Trophoblast cell (in vitro differentiated cells and primary cell): ENCODE measurements around the gene TNFSF13.

Experiments
- DNase-seq, 2 donors: peaks; one replicate each; pipeline ENCODE4 v3.0.0-alpha.2; 2016
- H2AFZ ChIP-seq: 2 replicates; pipeline ENCODE4 v1.6.1; 2013; ENCODE audit warnings: low read length, moderate library complexity, mild to moderate bottlenecking; ENCODE audit not compliant: insufficient read depth, poor library complexity
- H2AK5ac ChIP-seq: 2 replicates; pipeline ENCODE4 v1.6.1; 2013; ENCODE audit warnings: mild to moderate bottlenecking, low read length
- H2BK120ac ChIP-seq: 2 replicates; pipeline ENCODE4 v1.6.1; 2013; ENCODE audit warnings: low read length, mild to moderate bottlenecking, moderate library complexity; ENCODE audit not compliant: insufficient read depth, poor library complexity
- H2BK12ac ChIP-seq: 2 replicates; pipeline ENCODE4 v1.6.1; 2013; ENCODE audit warnings: mild to moderate bottlenecking, low read length, moderate library complexity
- H2BK5ac ChIP-seq: 2 replicates; pipeline ENCODE4 v1.6.1; 2013; ENCODE audit warnings: low read length, low read depth, moderate library complexity, mild to moderate bottlenecking; ENCODE audit not compliant: poor library complexity
- H3K14ac ChIP-seq: 2 replicates; pipeline ENCODE4 v1.6.1; 2013; ENCODE audit warnings: mild to moderate bottlenecking, low read length
- H3K18ac ChIP-seq: 2 replicates; pipeline ENCODE4 v1.6.1; 2013; ENCODE audit warnings: mild to moderate bottlenecking, low read length
- H3K23ac ChIP-seq: 2 replicates; pipeline ENCODE4 v1.6.1; 2013; ENCODE audit warnings: low read length
- H3K27ac ChIP-seq: 2 replicates; pipeline ENCODE4 v1.5.1; 2013; ENCODE audit warnings: low read depth, mild to moderate bottlenecking, inconsistent platforms, low read length, moderate library complexity
- H3K27me3 ChIP-seq: 2 replicates; pipeline ENCODE4 v1.6.1; 2013; ENCODE audit warnings: inconsistent platforms, mild to moderate bottlenecking, low read length, moderate library complexity; ENCODE audit not compliant: insufficient read depth
- H3K36me3 ChIP-seq, 2 experiments: 1 replicate in 1 of 2; 2 replicates in 1 of 2; pipeline ENCODE4 v1.6.1; 2013; ENCODE audit warnings: low read length in 2 of 2, mild to moderate bottlenecking in 2 of 2, moderate library complexity in 1 of 2; ENCODE audit not compliant: insufficient read depth in 2 of 2, control insufficient read depth in 1 of 2
- H3K4ac ChIP-seq: 2 replicates; pipeline ENCODE4 v1.6.1; 2013; ENCODE audit warnings: low read depth, mild to moderate bottlenecking, low read length, moderate library complexity
- H3K4me1 ChIP-seq, 2 experiments: 1 replicate in 1 of 2; 2 replicates in 1 of 2; pipeline ENCODE4 v1.6.1; 2013; ENCODE audit warnings: low read length in 2 of 2, mild to moderate bottlenecking in 2 of 2, moderate library complexity in 1 of 2; ENCODE audit not compliant: insufficient read depth in 2 of 2, control insufficient read depth in 1 of 2
- H3K4me2 ChIP-seq: 2 replicates; pipeline ENCODE4 v1.6.1; 2013; ENCODE audit warnings: inconsistent platforms, mild to moderate bottlenecking, low read length, moderate library complexity
- H3K4me3 ChIP-seq: 2 replicates; pipeline ENCODE4 v1.5.1; 2013; ENCODE audit warnings: mild to moderate bottlenecking, low read depth, low read length, inconsistent platforms
- H3K79me1 ChIP-seq: one replicate; pipeline ENCODE4 v1.6.1; 2013; ENCODE audit warnings: low read length
- H3K79me2 ChIP-seq: 2 replicates; pipeline ENCODE4 v1.6.1; 2013; ENCODE audit warnings: low read length, mild to moderate bottlenecking; ENCODE audit not compliant: control insufficient read depth, insufficient read depth, poor library complexity
- H3K9ac ChIP-seq: 2 replicates; pipeline ENCODE4 v1.6.1; 2013; ENCODE audit warnings: mild to moderate bottlenecking, low read length
- H3K9me3 ChIP-seq: 2 replicates; pipeline ENCODE4 v1.6.1; 2013; ENCODE audit warnings: low read depth, mild to moderate bottlenecking, control low read depth, inconsistent platforms, low read length; ENCODE audit not compliant: insufficient read depth
- H4K12ac ChIP-seq: 2 replicates; pipeline ENCODE4 v1.6.1; 2013; ENCODE audit warnings: low read depth, mild to moderate bottlenecking, low read length, moderate library complexity
- H4K8ac ChIP-seq: 2 replicates; pipeline ENCODE4 v1.6.1; 2013; ENCODE audit warnings: low read depth, mild to moderate bottlenecking, low read length, moderate library complexity
- H4K91ac ChIP-seq: one replicate; pipeline ENCODE4 v1.6.1; 2013; ENCODE audit warnings: low read depth, mild to moderate bottlenecking, low read length, moderate library complexity
- WGBS: extraction: QIAGEN DNeasy Blood & Tissue Kit; methylation state at CpG from one replicate; pipeline ENCODE4 v1.1.7; 2013; ENCODE audit warnings: missing lambda C conversion rate; ENCODE audit not compliant: insufficient read length, insufficient coverage; ENCODE audit errors: extremely low coverage; 5-methylcytosine and 5-hydroxymethylcytosine counted together

TNFSF13 gene

DNA sequence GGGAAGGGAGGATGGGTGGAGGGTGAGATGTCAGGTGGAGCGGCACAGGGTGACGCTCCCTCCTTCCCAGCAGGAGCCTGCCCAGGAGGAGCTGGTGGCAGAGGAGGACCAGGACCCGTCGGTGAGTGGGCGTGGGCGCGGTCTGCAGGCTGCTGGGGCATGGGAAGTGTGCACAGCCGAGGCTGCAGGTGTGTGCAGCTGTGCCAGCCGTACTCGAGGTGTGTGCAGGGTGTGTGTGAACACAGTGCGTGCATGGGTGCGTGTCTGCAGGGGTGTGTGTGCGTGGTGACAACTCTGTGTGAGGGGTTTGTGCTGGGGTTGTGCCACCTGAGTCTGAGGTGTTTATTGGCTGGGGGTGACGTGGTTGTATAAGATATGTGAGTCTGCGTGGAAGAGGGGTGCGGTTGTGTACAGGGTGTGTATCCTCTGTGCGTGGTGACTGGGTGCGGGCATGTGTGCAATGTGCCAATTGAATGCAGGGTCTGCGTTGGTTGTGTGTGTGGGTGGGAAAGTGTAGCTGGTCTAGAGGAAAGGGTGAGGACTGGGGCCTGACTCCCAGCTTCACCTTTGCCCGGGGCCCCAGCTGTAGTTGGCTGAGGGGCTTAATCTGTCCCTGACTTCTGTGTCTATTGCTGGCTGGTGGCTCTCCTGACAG is 9.0 kb upstream of the TNFSF13 start:
- no peak overlapping the region for H3K4me3 ChIP-seq
- no peak overlapping the region for H3K9ac ChIP-seq
- no peaks in the 10 kb centered on the region for H3K9me3 ChIP-seq
- no peak overlapping the region for H3K18ac ChIP-seq
- no CpG with 5 or more reads among the region's 20 CpGs for WGBS
- H3K4me2 ChIP-seq: peak overlapping the region; percentile 99
- peak overlapping the region; percentile 33 for H2AFZ ChIP-seq
- H3K36me3 ChIP-seq: no peaks in the 10 kb centered on the region
- no peaks in the 10 kb centered on the region for H3K79me2 ChIP-seq
- DNase-seq: no peak
- H3K79me1 ChIP-seq: peaks cover 6% of the 10 kb centered on the region
- no peak overlapping the region for H3K23ac ChIP-seq
- H4K91ac ChIP-seq: no peak overlapping the region
- no peaks in the 10 kb centered on the region for H3K27me3 ChIP-seq
- H3K14ac ChIP-seq: no peak overlapping the region
- no peak overlapping the region for H3K4ac ChIP-seq
- H4K12ac ChIP-seq: peak overlapping the region; percentile 56
- no peak overlapping the region for H2BK120ac ChIP-seq
- no peak overlapping the region for H3K27ac ChIP-seq
- H2BK12ac ChIP-seq: no peak overlapping the region
- no peak overlapping the region for H2BK5ac ChIP-seq
- peak overlapping the region; percentile 56 for H4K8ac ChIP-seq
- H2AK5ac ChIP-seq: no peak overlapping the region
- H3K4me1 ChIP-seq: peaks cover 6 to 10% of the 10 kb centered on the region in 2 experiments

DNA sequence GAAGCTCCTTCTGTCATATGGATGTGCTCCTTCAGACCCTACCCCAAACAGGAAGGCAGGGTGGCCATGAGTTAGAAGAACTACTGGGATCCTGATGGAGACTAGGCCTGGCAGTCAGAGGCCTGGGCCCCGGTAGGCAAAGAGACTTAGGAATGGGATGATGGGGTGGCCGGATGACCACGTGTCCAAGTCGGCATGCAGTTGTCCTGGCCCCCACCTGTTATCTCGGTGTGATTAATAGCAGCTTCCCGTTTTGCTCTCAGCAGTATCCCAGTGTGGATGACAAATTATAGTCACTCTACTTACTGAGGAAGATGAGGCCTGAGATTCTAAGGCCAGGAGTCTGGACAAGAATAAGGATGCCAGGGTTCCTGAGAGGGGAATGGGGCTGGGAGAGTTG is 8.2 kb upstream of the TNFSF13 start:
- Histone ChIP-seq H3K79me2 (no peaks in the 10 kb centered on the region), H2BK12ac (no peak overlapping the region), H3K36me3 (no peaks in the 10 kb centered on the region), H2AFZ (no peak overlapping the region), H2BK5ac (no peak overlapping the region), H3K14ac (no peak overlapping the region), H2AK5ac (no peak overlapping the region), H3K27me3 (no peaks in the 10 kb centered on the region), H3K4ac (no peak overlapping the region), H3K4me1 (peaks cover 6 to 10% of the 10 kb centered on the region in 2 experiments), H3K4me3 (no peak overlapping the region), H4K12ac (no peak overlapping the region), H3K23ac (no peak overlapping the region), H3K79me1 (peaks cover 6% of the 10 kb centered on the region), H3K4me2 (no peak overlapping the region), H3K27ac (no peak overlapping the region), H2BK120ac (no peak overlapping the region), H4K8ac (no peak overlapping the region), H4K91ac (no peak overlapping the region), H3K18ac (no peak overlapping the region), H3K9me3 (no peaks in the 10 kb centered on the region), H3K9ac (no peak overlapping the region)
- no CpG with 5 or more reads among the region's 6 CpGs for WGBS
- DNase-seq: no peak

DNA sequence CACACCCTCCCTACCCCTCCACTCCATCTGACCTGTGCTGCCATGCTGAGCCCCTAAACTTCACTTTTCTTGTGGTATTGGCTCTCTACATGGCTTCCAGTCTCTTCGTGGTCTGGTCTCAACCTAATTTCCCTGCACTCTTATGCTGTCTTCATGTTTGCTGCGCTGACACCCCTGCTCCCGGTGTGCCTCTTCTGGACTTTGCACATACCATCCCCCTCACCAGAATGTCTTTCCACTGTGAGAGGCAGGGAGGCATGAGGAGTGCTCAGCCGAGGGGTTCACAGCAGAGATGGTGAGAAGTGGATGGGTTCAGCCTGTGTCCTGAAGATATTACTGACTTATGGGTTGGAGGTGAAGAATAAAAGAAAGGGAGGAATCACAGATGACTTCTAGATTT is 7.2 kb upstream of the TNFSF13 start:
- Histone ChIP-seq H3K79me2 (no peaks in the 10 kb centered on the region), H3K4me1 (peaks cover 6 to 10% of the 10 kb centered on the region in 2 experiments), H3K9ac (no peak overlapping the region), H3K18ac (no peak overlapping the region), H2BK120ac (no peak overlapping the region), H3K27me3 (no peaks in the 10 kb centered on the region), H3K4ac (no peak overlapping the region), H4K12ac (no peak overlapping the region), H3K79me1 (peaks cover 6% of the 10 kb centered on the region), H3K4me3 (peak overlapping the region; percentile 23), H2BK5ac (no peak overlapping the region), H4K8ac (no peak overlapping the region), H3K4me2 (no peak overlapping the region), H3K9me3 (no peaks in the 10 kb centered on the region), H3K27ac (no peak overlapping the region), H2AK5ac (no peak overlapping the region), H2BK12ac (no peak overlapping the region), H3K14ac (no peak overlapping the region), H2AFZ (no peak overlapping the region), H4K91ac (no peak overlapping the region), H3K23ac (no peak overlapping the region), H3K36me3 (no peaks in the 10 kb centered on the region)
- DNase-seq: no peak
- WGBS: no CpG with 5 or more reads among the region's 4 CpGs

DNA sequence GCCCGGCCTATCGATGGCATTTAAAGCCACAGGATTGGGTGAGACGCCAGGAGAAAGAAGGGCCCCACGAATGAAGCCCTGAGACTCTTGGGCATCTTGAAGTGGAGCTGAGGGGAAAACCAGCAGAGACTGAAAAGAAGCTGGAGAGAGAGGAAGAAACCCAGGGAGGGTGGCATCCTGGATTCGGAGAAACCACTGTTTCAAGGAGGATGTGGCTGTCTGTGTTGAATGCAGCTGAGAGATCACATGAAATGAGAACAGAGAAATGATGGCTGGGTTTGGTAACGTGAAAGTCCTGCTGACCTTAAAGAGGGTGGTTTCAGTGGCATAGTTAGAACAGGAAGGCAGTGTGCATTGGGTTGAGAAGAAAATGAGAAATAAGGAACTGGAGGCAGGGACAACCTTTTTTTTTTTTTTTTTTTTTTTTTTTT is 5.9 kb upstream of the TNFSF13 start:
- no peak overlapping the region for H4K12ac ChIP-seq
- H3K36me3 ChIP-seq: no peaks in the 10 kb centered on the region
- H3K4me2 ChIP-seq: no peak overlapping the region
- no peaks in the 10 kb centered on the region for H3K79me2 ChIP-seq
- H3K14ac ChIP-seq: no peak overlapping the region
- no peak overlapping the region for H2BK5ac ChIP-seq
- no peak overlapping the region for H3K18ac ChIP-seq
- H3K4me1 ChIP-seq: peaks cover 6 to 10% of the 10 kb centered on the region in 2 experiments
- no peak overlapping the region for H2AK5ac ChIP-seq
- H3K23ac ChIP-seq: no peak overlapping the region
- no peak overlapping the region for H3K9ac ChIP-seq
- no peak overlapping the region for H2AFZ ChIP-seq
- H2BK12ac ChIP-seq: no peak overlapping the region
- H4K91ac ChIP-seq: no peak overlapping the region
- no peak overlapping the region for H4K8ac ChIP-seq
- H3K4me3 ChIP-seq: no peak overlapping the region
- H3K27me3 ChIP-seq: no peaks in the 10 kb centered on the region
- H3K79me1 ChIP-seq: peaks cover 6% of the 10 kb centered on the region
- WGBS: no CpG with 5 or more reads among the region's 6 CpGs
- H3K27ac ChIP-seq: no peak overlapping the region
- DNase-seq: peak in 1 of 2 donors; percentile 24
- no peak overlapping the region for H2BK120ac ChIP-seq
- H3K9me3 ChIP-seq: no peaks in the 10 kb centered on the region
- no peak overlapping the region for H3K4ac ChIP-seq
